GM06990 (cell line): ENCODE measurements around the gene PRKG1.

Source experiments
- DNase-seq: peaks from one replicate; pipeline ENCODE4 v3.0.0-alpha.2; 2011; ENCODE audit not compliant: insufficient read length; ENCODE audit errors: extremely low read depth
- H3K27me3 ChIP-seq: replicated peaks from 2 replicates; pipeline ENCODE4 v1.6.0; 2011; ENCODE audit warnings: low read length; ENCODE audit not compliant: control insufficient read depth, insufficient read depth
- H3K36me3 ChIP-seq: 2 replicates; pipeline ENCODE4 v1.5.1; 2011; ENCODE audit warnings: low read length; ENCODE audit not compliant: control insufficient read depth, insufficient read depth
- H3K4me3 ChIP-seq: replicated peaks from 2 replicates; pipeline ENCODE4 v1.5.1; 2011; ENCODE audit warnings: low read depth, mild to moderate bottlenecking, control low read depth, low read length
- TF ChIP-seq, protein P1 (sequence below): IDR thresholded peaks from 2 replicates; pipeline ENCODE4 v1.5.1; 2011; ENCODE audit warnings: low read length, control low read depth, mild to moderate bottlenecking, inconsistent platforms; ENCODE audit not compliant: insufficient read depth, poor library complexity, severe bottlenecking

PRKG1 gene

DNA sequence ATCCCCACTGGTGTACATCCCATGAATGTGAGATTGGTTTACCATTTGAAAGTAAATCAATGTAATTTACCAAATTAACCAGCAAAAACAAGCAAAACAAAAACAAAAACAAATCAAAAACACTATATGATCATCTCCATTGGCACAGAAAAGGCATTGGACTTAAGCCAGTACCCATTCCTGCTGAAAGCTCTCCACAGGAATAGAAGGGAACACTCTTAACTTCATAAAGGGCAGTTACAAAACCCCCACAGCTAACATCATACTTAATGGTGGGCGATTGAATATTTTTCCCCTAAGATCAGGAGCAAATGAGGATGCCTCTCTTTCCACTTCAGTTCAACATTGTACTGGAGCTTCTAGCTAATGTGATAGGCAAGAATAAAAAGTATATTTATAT is 34.1 kb downstream of the PRKG1 start:
- Histone ChIP-seq H3K27me3 (no peaks in the 10 kb centered on the region), H3K4me3 (no peak overlapping the region)

DNA sequence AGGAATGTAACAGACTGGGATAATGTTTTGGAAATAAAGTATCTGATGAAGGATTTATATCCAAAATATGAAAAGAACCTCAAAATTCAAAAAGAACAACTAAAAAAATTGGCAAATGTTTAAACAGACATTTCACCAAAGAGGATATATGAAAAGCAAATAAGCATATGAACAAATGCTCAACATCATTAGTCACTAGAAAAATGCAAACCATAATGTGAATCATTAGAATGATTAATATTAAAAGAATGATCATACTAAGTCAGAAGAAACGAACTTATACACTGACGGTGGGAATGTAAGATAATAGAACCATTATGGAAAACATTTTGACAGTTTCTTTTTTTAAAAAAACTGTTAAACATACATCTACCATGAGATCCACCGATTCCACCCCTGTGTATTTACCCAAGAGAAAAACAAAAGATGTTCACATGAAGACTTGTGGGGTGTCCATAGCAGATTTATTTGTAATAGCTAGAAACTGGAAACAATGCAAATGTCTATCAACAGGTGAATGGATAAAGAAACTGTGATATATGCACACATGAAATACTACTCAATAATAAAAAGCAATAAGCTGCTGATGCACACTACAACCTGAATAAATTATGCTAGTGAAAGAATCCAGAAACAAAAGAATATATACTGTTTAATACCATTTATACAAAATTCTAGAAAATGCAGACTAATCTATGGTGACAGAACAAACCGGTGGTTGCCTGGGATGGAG is 35.7 kb downstream of the PRKG1 start:
- H3K4me3 ChIP-seq = no peak overlapping the region
- TF ChIP-seq, protein P1, sequence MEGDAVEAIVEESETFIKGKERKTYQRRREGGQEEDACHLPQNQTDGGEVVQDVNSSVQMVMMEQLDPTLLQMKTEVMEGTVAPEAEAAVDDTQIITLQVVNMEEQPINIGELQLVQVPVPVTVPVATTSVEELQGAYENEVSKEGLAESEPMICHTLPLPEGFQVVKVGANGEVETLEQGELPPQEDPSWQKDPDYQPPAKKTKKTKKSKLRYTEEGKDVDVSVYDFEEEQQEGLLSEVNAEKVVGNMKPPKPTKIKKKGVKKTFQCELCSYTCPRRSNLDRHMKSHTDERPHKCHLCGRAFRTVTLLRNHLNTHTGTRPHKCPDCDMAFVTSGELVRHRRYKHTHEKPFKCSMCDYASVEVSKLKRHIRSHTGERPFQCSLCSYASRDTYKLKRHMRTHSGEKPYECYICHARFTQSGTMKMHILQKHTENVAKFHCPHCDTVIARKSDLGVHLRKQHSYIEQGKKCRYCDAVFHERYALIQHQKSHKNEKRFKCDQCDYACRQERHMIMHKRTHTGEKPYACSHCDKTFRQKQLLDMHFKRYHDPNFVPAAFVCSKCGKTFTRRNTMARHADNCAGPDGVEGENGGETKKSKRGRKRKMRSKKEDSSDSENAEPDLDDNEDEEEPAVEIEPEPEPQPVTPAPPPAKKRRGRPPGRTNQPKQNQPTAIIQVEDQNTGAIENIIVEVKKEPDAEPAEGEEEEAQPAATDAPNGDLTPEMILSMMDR = no peak
- H3K36me3 ChIP-seq = no peaks in the 10 kb centered on the region
- no peak for DNase-seq
- no peaks in the 10 kb centered on the region for H3K27me3 ChIP-seq

More for the DNA sequence above, 34.1 kb downstream of the PRKG1 start:
- DNase-seq = no peak
- no peaks in the 10 kb centered on the region for H3K36me3 ChIP-seq
- TF ChIP-seq, protein P1 = no peak

DNA sequence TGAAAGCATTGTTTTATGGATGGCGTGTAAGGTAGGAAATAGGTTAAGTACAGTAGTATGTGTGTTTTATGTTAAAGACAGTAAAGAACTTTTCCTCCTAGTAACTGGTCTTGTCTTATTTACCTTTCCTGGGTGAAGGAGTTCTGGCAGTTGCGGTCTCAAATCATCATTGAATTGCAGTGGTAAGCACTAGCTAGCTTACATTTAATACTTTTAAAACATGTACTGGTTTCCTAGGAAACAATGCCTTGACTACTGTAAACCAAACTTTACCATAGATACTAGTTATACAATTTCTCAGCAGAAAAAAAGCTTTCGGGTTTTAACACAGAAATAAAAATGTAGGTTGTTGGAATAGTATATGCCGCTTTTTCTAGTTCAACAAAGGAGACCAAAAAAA is 37.7 kb downstream of the PRKG1 start:
- TF ChIP-seq, protein P1 = no peak
- Histone ChIP-seq H3K4me3 (no peak overlapping the region), H3K36me3 (no peaks in the 10 kb centered on the region), H3K27me3 (no peaks in the 10 kb centered on the region)
- DNase-seq = no peak

DNA sequence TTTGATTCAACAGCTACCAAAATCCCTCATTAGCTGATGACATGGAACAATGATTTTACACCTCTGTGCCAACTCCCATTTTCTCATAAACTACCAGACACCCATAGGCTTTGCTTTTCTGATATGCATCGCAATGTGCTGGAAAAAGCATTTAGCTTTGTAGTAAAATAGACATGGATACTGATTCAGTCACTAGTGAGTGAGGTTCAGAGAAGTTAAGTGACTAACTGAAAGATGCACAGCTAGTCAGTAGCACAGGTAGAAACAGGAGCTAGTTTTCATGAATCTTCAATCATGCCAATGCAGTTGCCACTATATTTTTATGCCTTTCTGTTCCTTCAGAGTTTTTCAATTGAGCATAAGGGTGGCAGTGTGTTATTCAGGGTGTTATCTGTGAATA is 38.7 kb downstream of the PRKG1 start:
- H3K27me3 ChIP-seq = no peaks in the 10 kb centered on the region
- no peak overlapping the region for H3K4me3 ChIP-seq
- TF ChIP-seq, protein P1 = no peak
- H3K36me3 ChIP-seq = no peaks in the 10 kb centered on the region
- DNase-seq = no peak

DNA sequence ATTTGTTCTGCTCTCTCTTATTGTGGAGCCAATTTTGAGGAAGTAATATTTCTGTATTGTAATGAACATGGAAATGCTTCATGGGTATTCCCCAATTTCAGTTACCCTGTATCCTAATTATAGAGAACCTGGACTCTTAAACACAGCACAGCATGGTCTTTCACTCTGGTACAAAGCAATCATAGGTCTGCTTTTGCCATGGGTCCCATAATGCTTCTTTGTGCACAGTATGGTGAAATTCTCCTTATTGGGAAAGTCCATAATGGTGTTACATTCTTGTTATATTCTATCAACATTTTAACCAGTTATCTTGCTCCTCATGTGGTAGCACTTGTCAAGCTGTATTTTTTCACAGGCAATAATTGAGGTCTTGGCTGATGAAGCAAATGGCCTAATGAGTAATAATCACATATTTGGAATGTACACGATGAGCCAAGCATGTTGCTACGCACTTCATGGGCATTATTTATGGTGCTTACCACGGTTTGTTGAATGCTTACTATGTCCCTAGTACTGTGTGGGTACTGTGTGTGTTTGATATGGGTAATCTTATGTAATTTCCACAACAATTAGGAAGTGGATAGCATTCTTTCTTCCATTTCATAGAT is 42.9 kb downstream of the PRKG1 start:
- Histone ChIP-seq H3K27me3 (no peaks in the 10 kb centered on the region), H3K4me3 (no peak overlapping the region), H3K36me3 (no peaks in the 10 kb centered on the region)
- DNase-seq = no peak
- TF ChIP-seq, protein P1 = no peak
